ENCODE results near the gene CD247. TPM values are rescaled to one million over a fixed set of nuclear protein-coding genes. Genes with fewer than 3 reads are reported as not detected.

Gene CD247
- total and polyA plus RNA-seq, 2 of the 4 experiments (the other 2 are of a cell fraction), result not detected

GRCh38 chr1:167491586-167492461 is 26.5 kb downstream of the CD247 start:
- no peaks in the 10 kb centered on the region for H3K36me3 ChIP-seq (ENCODE audit: control insufficient read depth, insufficient read depth, low read length)
- H3K79me1 ChIP-seq (ENCODE audit: low read depth in 1 of 2, low read length in 2 of 2), result no peaks in the 10 kb centered on the region
- no peak overlapping the region for H3K4me2 ChIP-seq (ENCODE audit: low read depth, low read length)
- in situ Hi-C loops (cut with MboI; ENCODE audit: low sequenced_read_pairs), result no loop called here
- no CpG with 5 or more reads among the region's 12 CpGs for WGBS, 2 experiments (ENCODE audit: extremely low coverage in 2 of 2, insufficient read length in 1 of 2)
- H4K8ac ChIP-seq (ENCODE audit: low read depth in 2 of 2, low read length in 2 of 2), result no peak overlapping the region
- H2BK5ac ChIP-seq (ENCODE audit: low read depth, low read length, poor library complexity, severe bottlenecking), result no peak overlapping the region
- H3K18ac ChIP-seq (ENCODE audit: low read depth, low read length), result no peak overlapping the region
- H2AK5ac ChIP-seq (ENCODE audit: low read depth, low read length), result no peak overlapping the region
- no peaks in the 10 kb centered on the region for H4K20me1 ChIP-seq (ENCODE audit: insufficient read depth, low read length)
- H3K56ac ChIP-seq (ENCODE audit: extremely low read depth, insufficient read depth, low read length), result no peak overlapping the region
- no peak for ATAC-seq (ENCODE audit: low read depth)
- H3K27ac ChIP-seq (ENCODE audit: insufficient read depth, low read length), result no peak overlapping the region
- CTCF ChIA-PET, result no interaction called here
- H3K14ac ChIP-seq (replicated peaks; ENCODE audit: low read depth, low read length), result no peak overlapping the region
- H3K4ac ChIP-seq (ENCODE audit: low read depth, low read length), result no peak overlapping the region
- H3K27me3 ChIP-seq (ENCODE audit: control insufficient read depth, insufficient read depth, low read length), result peaks cover 19% of the 10 kb centered on the region
- no peak overlapping the region for H3K9ac ChIP-seq (ENCODE audit: low read depth, low read length)
- no peak overlapping the region for H2BK120ac ChIP-seq (ENCODE audit: low read depth, low read length)
- H3K9me1 ChIP-seq (ENCODE audit: insufficient read depth, low read length), result no peaks in the 10 kb centered on the region
- no peak overlapping the region for H4K5ac ChIP-seq (ENCODE audit: low read depth, low read length)
- H3K4me3 ChIP-seq (ENCODE audit: insufficient read depth, low read depth, low read length), result no peak overlapping the region
- no peak overlapping the region for H3K23ac ChIP-seq (ENCODE audit: low read depth, low read length)
- intact Hi-C loops (cut with micrococcal nuclease), result no loop called here
- no peak overlapping the region for H2BK20ac ChIP-seq (ENCODE audit: low read depth, low read length)
- H4K91ac ChIP-seq (ENCODE audit: insufficient read depth, low read depth, low read length), result no peak overlapping the region
- no peaks in the 10 kb centered on the region for H3K4me1 ChIP-seq (ENCODE audit: control insufficient read depth, insufficient read depth, low read length)
- dilution Hi-C loops (cut with HindIII; ENCODE audit: low sequenced_read_pairs, unreplicated experiment), result no loop called here
- H2AK9ac ChIP-seq (replicated peaks; ENCODE audit: low read depth, low read length, poor library complexity), result no peak overlapping the region
- BruUV-seq (replicated peaks), result no TSS peak
- TF ChIP-seq MAZ (IDR thresholded peaks at IDR 0.05; ENCODE audit: borderline replicate concordance, low read depth, low read length), result no peak
- TF ChIP-seq MAFK (IDR thresholded peaks at IDR 0.05; ENCODE audit: low read depth, low read length), result no peak
- no peak for TF ChIP-seq RCOR1 (IDR thresholded peaks at IDR 0.05; ENCODE audit: insufficient replicate concordance, low read length)
- TF ChIP-seq RAD21 (IDR thresholded peaks at IDR 0.05; ENCODE audit: low read length), result no peak
- no peak for TF ChIP-seq CHD1 (IDR thresholded peaks at IDR 0.05; ENCODE audit: low read depth, low read length)
- peak; percentile 93 for TF ChIP-seq CEBPB (IDR thresholded peaks at IDR 0.05; ENCODE audit: low read depth, low read length)
- TF ChIP-seq NFE2L2 (IDR thresholded peaks at IDR 0.05; ENCODE audit: low read depth, low read length), result no peak
- TF ChIP-seq USF2 (IDR thresholded peaks at IDR 0.05; ENCODE audit: low read depth, low read length), result no peak
- POLR2A ChIA-PET (ENCODE audit: unreplicated experiment), result no interaction called here
- H2AFZ ChIP-seq (replicated peaks; ENCODE audit: low read length, poor library complexity), result no peak overlapping the region
- no peak for DNase-seq
- H3K9me3 ChIP-seq (ENCODE audit: control insufficient read depth, insufficient read depth, low read length), result no peaks in the 10 kb centered on the region
- no peak overlapping the region for H2BK15ac ChIP-seq (ENCODE audit: low read depth, low read length)
